HEK293 (cell line): ENCODE data around the gene C22orf39.

Experiments used
- CTCF ChIA-PET: fragments of 350-600 bp; formaldehyde crosslinking; extraction: SDS; loops from one replicate; lab custom pipeline; 2021; ENCODE audit warnings: antibody characterized with exemption; lab: Yijun Ruan, JAX
- POLR2A ChIA-PET: fragments of 300-600 bp; formaldehyde crosslinking; extraction: SDS; loops from one replicate; lab custom pipeline; 2020; ENCODE audit warnings: antibody characterized with exemption, inconsistent platforms; lab: Yijun Ruan, JAX
- H3K27ac ChIP-seq: fragments of 200-500 bp; sonication (Bioruptor generic); 2 replicates; pipeline ENCODE4 v1.5.1; 2014; ENCODE audit warnings: low read depth, low read length, control low read depth, inconsistent platforms; ENCODE audit errors: extremely low read depth
- H3K36me3 ChIP-seq, 2 experiments: fragments of 200-500 bp in 1 of 2; sonication (Bioruptor generic) in 1 of 2; 1 replicate in 1 of 2; 2 replicates in 1 of 2; pipeline ENCODE4 v1.5.1; 2014 to 2017; ENCODE audit warnings: inconsistent platforms in 2 of 2, low read length in 2 of 2; ENCODE audit not compliant: control insufficient read depth in 2 of 2, insufficient read depth in 1 of 2
- H3K4me1 ChIP-seq: fragments of 200-500 bp; sonication (Bioruptor generic); 2 replicates; pipeline ENCODE4 v1.5.1; 2014; ENCODE audit warnings: mild to moderate bottlenecking, low read length, inconsistent platforms; ENCODE audit not compliant: control insufficient read depth, insufficient read depth
- H3K4me3 ChIP-seq: 2 replicates; pipeline ENCODE4 v1.5.1; 2011; ENCODE audit warnings: low read depth, mild to moderate bottlenecking, control low read depth, low read length, moderate library complexity
- H3K9me3 ChIP-seq: fragments of 200-500 bp; sonication (Bioruptor generic); 2 replicates; pipeline ENCODE4 v1.5.1; 2014; ENCODE audit warnings: low read depth, low read length, inconsistent platforms; ENCODE audit not compliant: control insufficient read depth, insufficient read depth
- PRDM6 ChIP-seq: fragments of 450-650 bp; formaldehyde crosslinking; IDR thresholded peaks from 2 replicates; pipeline ENCODE4 v1.5.1; 2017; ENCODE audit warnings: missing biosample characterization, missing genetic modification characterization
- RBAK ChIP-seq: fragments of 450-650 bp; formaldehyde crosslinking; IDR thresholded peaks from 2 replicates; pipeline ENCODE4 v1.5.1; 2016; ENCODE audit warnings: missing biosample characterization, missing genetic modification characterization
- SETDB1 ChIP-seq: IDR thresholded peaks from one replicate; pipeline ENCODE4 v1.6.1; 2017; ENCODE audit warnings: mild to moderate bottlenecking, low read length, moderate library complexity, mixed read lengths; ENCODE audit not compliant: insufficient read length
- SP2 ChIP-seq: fragments of 450-650 bp; formaldehyde crosslinking; IDR thresholded peaks from 2 replicates; pipeline ENCODE4 v1.5.1; 2016; ENCODE audit warnings: missing biosample characterization, missing genetic modification characterization
- ZBTB6 ChIP-seq: fragments of 450-650 bp; formaldehyde crosslinking; IDR thresholded peaks from 2 replicates; pipeline ENCODE4 v1.5.1; 2017; ENCODE audit warnings: missing biosample characterization, missing genetic modification characterization
- ZBTB8A ChIP-seq: fragments of 450-650 bp; formaldehyde crosslinking; IDR thresholded peaks from 2 replicates; pipeline ENCODE4 v1.5.1; 2016; ENCODE audit warnings: missing biosample characterization, missing genetic modification characterization
- ZEB2 ChIP-seq: fragments of 450-650 bp; formaldehyde crosslinking; IDR thresholded peaks from 2 replicates; pipeline ENCODE4 v1.5.1; 2016; ENCODE audit warnings: missing biosample characterization, missing genetic modification characterization
- ZNF184 ChIP-seq: fragments of 450-650 bp; IDR thresholded peaks from 2 replicates; pipeline ENCODE4 v1.5.1; 2018; ENCODE audit warnings: missing biosample characterization, mild to moderate bottlenecking, missing genetic modification characterization
- ZNF221 ChIP-seq: fragments of 450-650 bp; formaldehyde crosslinking; IDR thresholded peaks from 2 replicates; pipeline ENCODE4 v1.5.1; 2017; ENCODE audit warnings: missing biosample characterization, missing genetic modification characterization, borderline replicate concordance
- ZNF354C ChIP-seq: fragments of 450-650 bp; formaldehyde crosslinking; IDR thresholded peaks from 2 replicates; pipeline ENCODE4 v1.5.1; 2016; ENCODE audit warnings: missing biosample characterization, missing genetic modification characterization, low read depth, borderline replicate concordance
- ZNF621 ChIP-seq: fragments of 450-650 bp; formaldehyde crosslinking; IDR thresholded peaks from 2 replicates; pipeline ENCODE4 v1.5.1; 2017; ENCODE audit warnings: missing biosample characterization, missing genetic modification characterization
- ZNF76 ChIP-seq: fragments of 450-650 bp; formaldehyde crosslinking; IDR thresholded peaks from 2 replicates; pipeline ENCODE4; 2016; ENCODE audit warnings: low read depth, missing biosample characterization, missing genetic modification characterization, borderline replicate concordance
- ZNF837 ChIP-seq: fragments of 450-650 bp; formaldehyde crosslinking; IDR thresholded peaks from 2 replicates; pipeline ENCODE4 v1.5.1; 2016; ENCODE audit warnings: missing biosample characterization, missing genetic modification characterization
- ZSCAN23 ChIP-seq: fragments of 450-650 bp; formaldehyde crosslinking; IDR thresholded peaks from 2 replicates; pipeline ENCODE4 v1.5.1; 2016; ENCODE audit warnings: missing biosample characterization, missing genetic modification characterization
- TF ChIP-seq, protein P1 (sequence below): fragments of 450-650 bp; formaldehyde crosslinking; IDR thresholded peaks from 2 replicates; pipeline ENCODE4 v1.5.1; 2016; ENCODE audit warnings: missing biosample characterization, missing genetic modification characterization, borderline replicate concordance
- TF ChIP-seq, protein P2 (sequence below): fragments of 450-650 bp; formaldehyde crosslinking; IDR thresholded peaks from 2 replicates; pipeline ENCODE4; 2016; ENCODE audit warnings: missing biosample characterization, missing genetic modification characterization

Gene C22orf39

GRCh38 chr22:19406846-19407245 lies 40.7 kb downstream of the C22orf39 start:
- POLR2A ChIA-PET, result no interaction called here
- Histone ChIP-seq H3K4me3 (no peak overlapping the region), H3K36me3 (peaks cover 3 to 82% of the 10 kb centered on the region in 2 experiments; a peak in 2 of 3 replicates), H3K27ac (no peak overlapping the region), H3K9me3 (no peaks in the 10 kb centered on the region), H3K4me1 (peaks cover 12% of the 10 kb centered on the region)
- TF ChIP-seq, protein P1, sequence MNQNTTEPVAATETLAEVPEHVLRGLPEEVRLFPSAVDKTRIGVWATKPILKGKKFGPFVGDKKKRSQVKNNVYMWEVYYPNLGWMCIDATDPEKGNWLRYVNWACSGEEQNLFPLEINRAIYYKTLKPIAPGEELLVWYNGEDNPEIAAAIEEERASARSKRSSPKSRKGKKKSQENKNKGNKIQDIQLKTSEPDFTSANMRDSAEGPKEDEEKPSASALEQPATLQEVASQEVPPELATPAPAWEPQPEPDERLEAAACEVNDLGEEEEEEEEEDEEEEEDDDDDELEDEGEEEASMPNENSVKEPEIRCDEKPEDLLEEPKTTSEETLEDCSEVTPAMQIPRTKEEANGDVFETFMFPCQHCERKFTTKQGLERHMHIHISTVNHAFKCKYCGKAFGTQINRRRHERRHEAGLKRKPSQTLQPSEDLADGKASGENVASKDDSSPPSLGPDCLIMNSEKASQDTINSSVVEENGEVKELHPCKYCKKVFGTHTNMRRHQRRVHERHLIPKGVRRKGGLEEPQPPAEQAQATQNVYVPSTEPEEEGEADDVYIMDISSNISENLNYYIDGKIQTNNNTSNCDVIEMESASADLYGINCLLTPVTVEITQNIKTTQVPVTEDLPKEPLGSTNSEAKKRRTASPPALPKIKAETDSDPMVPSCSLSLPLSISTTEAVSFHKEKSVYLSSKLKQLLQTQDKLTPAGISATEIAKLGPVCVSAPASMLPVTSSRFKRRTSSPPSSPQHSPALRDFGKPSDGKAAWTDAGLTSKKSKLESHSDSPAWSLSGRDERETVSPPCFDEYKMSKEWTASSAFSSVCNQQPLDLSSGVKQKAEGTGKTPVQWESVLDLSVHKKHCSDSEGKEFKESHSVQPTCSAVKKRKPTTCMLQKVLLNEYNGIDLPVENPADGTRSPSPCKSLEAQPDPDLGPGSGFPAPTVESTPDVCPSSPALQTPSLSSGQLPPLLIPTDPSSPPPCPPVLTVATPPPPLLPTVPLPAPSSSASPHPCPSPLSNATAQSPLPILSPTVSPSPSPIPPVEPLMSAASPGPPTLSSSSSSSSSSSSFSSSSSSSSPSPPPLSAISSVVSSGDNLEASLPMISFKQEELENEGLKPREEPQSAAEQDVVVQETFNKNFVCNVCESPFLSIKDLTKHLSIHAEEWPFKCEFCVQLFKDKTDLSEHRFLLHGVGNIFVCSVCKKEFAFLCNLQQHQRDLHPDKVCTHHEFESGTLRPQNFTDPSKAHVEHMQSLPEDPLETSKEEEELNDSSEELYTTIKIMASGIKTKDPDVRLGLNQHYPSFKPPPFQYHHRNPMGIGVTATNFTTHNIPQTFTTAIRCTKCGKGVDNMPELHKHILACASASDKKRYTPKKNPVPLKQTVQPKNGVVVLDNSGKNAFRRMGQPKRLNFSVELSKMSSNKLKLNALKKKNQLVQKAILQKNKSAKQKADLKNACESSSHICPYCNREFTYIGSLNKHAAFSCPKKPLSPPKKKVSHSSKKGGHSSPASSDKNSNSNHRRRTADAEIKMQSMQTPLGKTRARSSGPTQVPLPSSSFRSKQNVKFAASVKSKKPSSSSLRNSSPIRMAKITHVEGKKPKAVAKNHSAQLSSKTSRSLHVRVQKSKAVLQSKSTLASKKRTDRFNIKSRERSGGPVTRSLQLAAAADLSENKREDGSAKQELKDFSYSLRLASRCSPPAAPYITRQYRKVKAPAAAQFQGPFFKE (tag by site-specific recombination), result no peak
- TF ChIP-seq ZNF621 (tag by site-specific recombination), result no peak
- no peak for TF ChIP-seq SETDB1
- TF ChIP-seq ZSCAN23 (tag by site-specific recombination), result no peak
- no peak for TF ChIP-seq ZEB2 (tag by site-specific recombination)
- no peak for TF ChIP-seq ZBTB6 (tag by site-specific recombination)
- CTCF ChIA-PET, result no interaction called here

DNA sequence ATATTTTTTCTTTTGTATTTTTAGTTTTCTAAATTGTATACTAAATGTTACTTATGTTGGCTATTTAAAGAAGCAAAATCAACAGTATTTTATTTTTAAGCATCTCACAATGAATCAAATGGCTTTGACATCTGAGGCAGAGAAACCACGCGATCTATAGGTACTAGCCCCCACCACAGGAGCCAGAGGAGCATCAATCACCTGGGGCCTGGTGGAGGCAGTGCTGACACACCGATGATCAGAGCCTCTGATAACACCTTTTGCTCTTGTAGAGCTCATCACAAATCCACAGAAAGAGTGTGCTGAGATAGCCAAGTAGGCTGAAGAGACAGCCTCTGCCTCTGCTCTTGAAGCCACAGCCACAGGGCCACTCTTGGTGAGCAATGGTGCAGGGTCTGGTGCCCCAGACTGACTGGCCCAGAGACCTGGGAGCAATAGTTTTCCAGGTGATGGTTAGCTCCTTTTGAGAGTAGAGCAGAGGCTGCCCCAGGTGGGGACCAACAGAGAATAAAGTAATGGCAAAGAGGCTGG lies 41.2 kb downstream of the C22orf39 start:
- H3K36me3 ChIP-seq, result peaks cover 3 to 82% of the 10 kb centered on the region in 2 experiments; a peak in 2 of 3 replicates
- H3K4me1 ChIP-seq, result peaks cover 12% of the 10 kb centered on the region
- TF ChIP-seq, protein P2, sequence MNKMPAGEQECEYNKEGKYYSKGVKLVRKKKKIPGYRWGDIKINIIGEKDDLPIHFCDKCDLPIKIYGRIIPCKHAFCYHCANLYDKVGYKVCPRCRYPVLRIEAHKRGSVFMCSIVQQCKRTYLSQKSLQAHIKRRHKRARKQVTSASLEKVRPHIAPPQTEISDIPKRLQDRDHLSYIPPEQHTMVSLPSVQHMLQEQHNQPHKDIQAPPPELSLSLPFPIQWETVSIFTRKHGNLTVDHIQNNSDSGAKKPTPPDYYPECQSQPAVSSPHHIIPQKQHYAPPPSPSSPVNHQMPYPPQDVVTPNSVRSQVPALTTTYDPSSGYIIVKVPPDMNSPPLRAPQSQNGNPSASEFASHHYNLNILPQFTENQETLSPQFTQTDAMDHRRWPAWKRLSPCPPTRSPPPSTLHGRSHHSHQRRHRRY, result no peak
- TF ChIP-seq ZNF184 (tag by site-specific recombination) (no peak), ZNF221 (tag by site-specific recombination) (no peak), ZNF621 (tag by site-specific recombination) (no peak), ZNF837 (no peak)
- TF ChIP-seq, all 188 proteins: peak for 0
- ChIA-PET POLR2A (no interaction called here), CTCF (interaction anchor here (0.8 kb wide), 1 partner anchor 46 kb away, joined by 3 read pairs; no protein-coding TSS in a partner anchor)
- no peaks in the 10 kb centered on the region for H3K9me3 ChIP-seq
- no peak overlapping the region for H3K27ac ChIP-seq
- no peak overlapping the region for H3K4me3 ChIP-seq

GRCh38 chr22:19405652-19406051 lies 41.9 kb downstream of the C22orf39 start:
- TF ChIP-seq ZNF76 (no peak), PRDM6 (tag by site-specific recombination) (no peak), ZBTB8A (tag by site-specific recombination) (no peak), SP2 (tag by site-specific recombination) (no peak), RBAK (tag by site-specific recombination) (no peak), ZNF354C (tag by site-specific recombination) (no peak)
- TF ChIP-seq, all 188 proteins: peak for 0

More at GRCh38 chr22:19405652-19406051, 41.9 kb downstream of the C22orf39 start:
- Histone ChIP-seq H3K4me3 (no peak overlapping the region), H3K4me1 (peaks cover 12% of the 10 kb centered on the region), H3K27ac (no peak overlapping the region), H3K9me3 (no peaks in the 10 kb centered on the region), H3K36me3 (peaks cover 3 to 84% of the 10 kb centered on the region in 2 experiments; a peak in 2 of 3 replicates)
- ChIA-PET POLR2A (no interaction called here), CTCF (interaction anchor here (0.8 kb wide), 1 partner anchor 47 kb away, joined by 3 read pairs; no protein-coding TSS in a partner anchor)
